Testis (tissue), 3 donors: ENCODE data around the gene CAPZA2. TPM values are rescaled to one million over a fixed set of nuclear protein-coding genes. Genes with fewer than 3 reads are reported as not detected.
"Not testable (repeated sequence)": the region's sequence is repeated elsewhere in the genome, so short reads cannot be mapped to it uniquely, and the experiment has no call there.

ENCODE experiments used
- DNase-seq: peaks from one replicate; pipeline ENCODE4 v3.0.0-alpha.2; 2019
- H3K27ac ChIP-seq, 2 donors: fragments of 200-600 bp; sonication (generic); one replicate each; pipeline ENCODE4 v1.5.1; 2019
- H3K27me3 ChIP-seq: fragments of 200-600 bp; sonication (generic); one replicate; pipeline ENCODE4 v1.5.1; 2019
- H3K36me3 ChIP-seq: fragments of 200-600 bp; sonication (generic); one replicate; pipeline ENCODE4 v1.5.1; 2017; ENCODE audit warnings: low read depth; ENCODE audit errors: missing control alignments
- H3K4me1 ChIP-seq: fragments of 200-600 bp; sonication (generic); one replicate; pipeline ENCODE4 v1.5.1; 2019
- H3K4me3 ChIP-seq, 2 donors: fragments of 200-600 bp; sonication (generic); one replicate each; pipeline ENCODE4 v1.5.1; 2017 to 2019
- H3K9me3 ChIP-seq: fragments of 200-600 bp; sonication (generic); one replicate; pipeline ENCODE4 v1.5.1; 2017
- POLR2A ChIP-seq: fragments of 450-650 bp; IDR thresholded peaks from one replicate; pipeline ENCODE4 v1.6.1; 2017; ENCODE audit warnings: antibody characterized with exemption, mild to moderate bottlenecking, moderate library complexity
- WGBS, 2 donors: methylation state at CpG; one replicate each; pipeline ENCODE4 v1.1.5; 2018; 5-methylcytosine and 5-hydroxymethylcytosine counted together
- intact Hi-C: fragments of 100-400 bp; cut with DNase I; formaldehyde crosslinking; loops from one replicate; pipeline ENCODE4 v1.15.1; 2023; ENCODE audit warnings: low total_unique reads
- polyA plus RNA-seq: library from polyadenylated mRNA; stranded (reverse); fragments of 350-450 nt; fragmentation: Illumina TruSeq; extraction: RNeasy Lipid Tissue Mini Kit (QIAGEN cat#74804); gene quantifications from one replicate; pipeline ENCODE4 v1.2.3, GENCODE V29; 2014; ENCODE audit warnings: low read depth, low replicate concordance; ENCODE audit not compliant: insufficient read depth
- total RNA-seq, 2 donors: library from RNA; depleted of rRNA; stranded (reverse); fragments of >200 nt; gene quantifications; one replicate each; pipeline ENCODE4 v1.2.3, GENCODE V29; 2016
- TF ChIP-seq, protein P1 (sequence below), 3 experiments: fragments of 450-650 bp in 2 of 3; fragments of 200-600 bp in 1 of 3; sonication (generic) in 1 of 3; IDR thresholded peaks; one replicate each; pipeline ENCODE4 v1.5.1; 2016 to 2019; ENCODE audit warnings: antibody characterized with exemption in 3 of 3, mild to moderate bottlenecking in 2 of 3, moderate library complexity in 1 of 3

The CAPZA2 gene
- total and polyA plus RNA-seq, 3 donors from 2014 or later: 57.9 to 69.4 (median 69.4) TPM

DNA sequence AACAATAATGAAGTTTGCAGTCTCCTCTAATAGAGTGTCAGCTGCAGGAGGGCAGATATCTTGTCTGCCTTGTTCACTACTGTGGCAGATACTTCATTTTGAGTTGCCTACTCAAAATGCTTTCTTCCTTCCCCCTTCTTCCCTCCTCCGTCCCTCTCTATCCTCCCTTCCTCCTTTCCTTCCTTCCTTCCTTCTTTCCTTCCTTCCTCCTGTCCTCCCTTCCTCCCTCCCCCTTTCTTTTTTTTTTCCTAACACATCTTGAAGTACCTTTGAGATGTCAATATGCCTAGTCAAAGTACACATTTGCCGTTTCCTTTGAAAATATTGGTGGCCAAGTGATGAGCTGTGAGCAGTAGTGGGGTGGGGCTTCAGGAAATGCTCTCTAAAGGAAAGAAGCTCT lies 72.2 kb downstream of the CAPZA2 start:
- H3K4me1 ChIP-seq: no peaks in the 10 kb centered on the region
- 84 to 87% methylated on average over 2 of the region's 2 CpGs for WGBS, 2 donors
- intact Hi-C loops: loop anchor here (10.0 kb wide), 1 partner anchor 180 kb away; no protein-coding TSS in a partner anchor
- no peak for TF ChIP-seq POLR2A
- H3K27ac ChIP-seq: no peak overlapping the region
- DNase-seq: no peak
- H3K9me3 ChIP-seq: no peaks in the 10 kb centered on the region
- no peak overlapping the region for H3K4me3 ChIP-seq
- H3K27me3 ChIP-seq: no peaks in the 10 kb centered on the region
- H3K36me3 ChIP-seq: no peaks in the 10 kb centered on the region

GRCh38 chr7:116936844-116937243 lies 74.5 kb downstream of the CAPZA2 start:
- H3K4me1 ChIP-seq, H3K36me3 ChIP-seq, H3K9me3 ChIP-seq, H3K4me3 ChIP-seq, H3K27ac ChIP-seq, DNase-seq, H3K27me3 ChIP-seq: not testable (repeated sequence)
- intact Hi-C loops: loop anchor here (10.0 kb wide), 1 partner anchor 178 kb away; no protein-coding TSS in a partner anchor
- WGBS, 2 donors: 74 to 75% methylated on average over 4 of the region's 4 CpGs

DNA sequence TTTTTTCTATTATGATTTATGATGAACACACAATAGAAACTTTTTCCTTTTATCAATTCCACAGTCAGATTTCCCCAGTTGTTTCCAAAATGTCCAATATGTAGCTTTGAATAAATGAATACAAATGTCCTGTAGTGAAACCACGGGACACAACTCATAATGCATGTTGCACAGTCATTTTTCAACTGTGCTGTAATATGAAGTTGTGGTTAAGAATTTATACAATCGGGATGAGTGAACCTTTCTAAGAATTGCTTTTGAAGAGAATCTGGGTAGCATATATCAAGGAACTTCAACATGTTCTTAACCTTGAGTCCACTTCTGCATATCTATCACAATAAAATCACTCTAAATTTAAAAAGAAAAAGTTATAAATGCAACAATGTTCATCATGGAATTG lies 76.3 kb downstream of the CAPZA2 start:
- WGBS, 2 donors: 66 to 92% methylated on average over 2 of the region's 2 CpGs
- H3K9me3 ChIP-seq: no peaks in the 10 kb centered on the region
- no peak overlapping the region for H3K4me3 ChIP-seq
- intact Hi-C loops: loop anchor here (10.0 kb wide), 1 partner anchor 176 kb away; no protein-coding TSS in a partner anchor
- H3K27ac ChIP-seq: no peak overlapping the region
- no peaks in the 10 kb centered on the region for H3K27me3 ChIP-seq
- no peak for TF ChIP-seq POLR2A
- TF ChIP-seq, protein P1, sequence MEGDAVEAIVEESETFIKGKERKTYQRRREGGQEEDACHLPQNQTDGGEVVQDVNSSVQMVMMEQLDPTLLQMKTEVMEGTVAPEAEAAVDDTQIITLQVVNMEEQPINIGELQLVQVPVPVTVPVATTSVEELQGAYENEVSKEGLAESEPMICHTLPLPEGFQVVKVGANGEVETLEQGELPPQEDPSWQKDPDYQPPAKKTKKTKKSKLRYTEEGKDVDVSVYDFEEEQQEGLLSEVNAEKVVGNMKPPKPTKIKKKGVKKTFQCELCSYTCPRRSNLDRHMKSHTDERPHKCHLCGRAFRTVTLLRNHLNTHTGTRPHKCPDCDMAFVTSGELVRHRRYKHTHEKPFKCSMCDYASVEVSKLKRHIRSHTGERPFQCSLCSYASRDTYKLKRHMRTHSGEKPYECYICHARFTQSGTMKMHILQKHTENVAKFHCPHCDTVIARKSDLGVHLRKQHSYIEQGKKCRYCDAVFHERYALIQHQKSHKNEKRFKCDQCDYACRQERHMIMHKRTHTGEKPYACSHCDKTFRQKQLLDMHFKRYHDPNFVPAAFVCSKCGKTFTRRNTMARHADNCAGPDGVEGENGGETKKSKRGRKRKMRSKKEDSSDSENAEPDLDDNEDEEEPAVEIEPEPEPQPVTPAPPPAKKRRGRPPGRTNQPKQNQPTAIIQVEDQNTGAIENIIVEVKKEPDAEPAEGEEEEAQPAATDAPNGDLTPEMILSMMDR (IDR thresholded peaks at IDR 0.05): no peak
- no peak for DNase-seq
- H3K36me3 ChIP-seq: no peaks in the 10 kb centered on the region
- no peaks in the 10 kb centered on the region for H3K4me1 ChIP-seq

DNA sequence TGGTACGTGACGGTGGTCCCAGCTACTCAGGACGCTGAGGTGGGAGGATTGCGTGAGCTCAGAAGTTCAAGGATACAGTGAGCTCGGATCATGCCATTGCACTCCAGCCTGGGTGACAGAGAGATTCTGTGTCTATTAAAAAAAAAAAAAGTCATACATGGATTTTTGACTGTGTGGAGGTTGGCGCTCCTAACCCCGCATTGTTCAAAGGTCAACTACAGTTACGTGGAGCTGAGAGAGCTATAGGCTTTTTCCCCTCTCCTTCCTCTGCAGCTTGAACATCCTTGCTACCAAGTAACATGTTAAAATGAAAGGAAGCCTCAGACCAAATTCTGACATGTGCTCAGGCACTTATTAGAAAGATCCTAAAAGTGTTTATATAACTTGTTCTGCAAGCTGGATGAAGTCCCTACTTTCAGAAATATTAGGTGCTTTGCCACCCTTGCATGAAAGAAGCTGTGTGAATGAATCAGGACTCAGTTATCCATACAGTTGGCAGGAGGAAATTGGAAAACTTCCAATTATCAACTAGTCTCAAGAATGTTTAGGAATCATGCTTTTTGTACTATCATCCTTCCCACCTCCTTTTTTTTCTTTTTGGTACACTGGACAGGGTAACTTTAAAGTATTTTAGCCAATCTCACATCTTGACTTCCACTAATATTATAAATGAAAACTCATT lies 78.4 kb downstream of the CAPZA2 start:
- H3K9me3 ChIP-seq: no peaks in the 10 kb centered on the region
- no peaks in the 10 kb centered on the region for H3K27me3 ChIP-seq
- H3K4me1 ChIP-seq: no peaks in the 10 kb centered on the region
- no peaks in the 10 kb centered on the region for H3K36me3 ChIP-seq
- 80 to 84% methylated on average over 7 to 8 of the region's 8 CpGs for WGBS, 2 donors
- TF ChIP-seq, protein P1 (IDR thresholded peaks at IDR 0.05): no peak
- TF ChIP-seq POLR2A: no peak
- intact Hi-C loops: no loop called here
- H3K4me3 ChIP-seq: no peak overlapping the region
- no peak overlapping the region for H3K27ac ChIP-seq
- no peak for DNase-seq

GRCh38 chr7:116942504-116942903 lies 80.1 kb downstream of the CAPZA2 start:
- Histone ChIP-seq H3K27me3 (no peaks in the 10 kb centered on the region), H3K9me3 (no peaks in the 10 kb centered on the region), H3K27ac (no peak overlapping the region), H3K4me3 (no peak overlapping the region), H3K36me3 (no peaks in the 10 kb centered on the region), H3K4me1 (no peaks in the 10 kb centered on the region)
- DNase-seq: no peak
- 79 to 83% methylated on average over 2 of the region's 2 CpGs for WGBS, 2 donors
- TF ChIP-seq, protein P1 (IDR thresholded peaks at IDR 0.05): no peak
- no peak for TF ChIP-seq POLR2A
- intact Hi-C loops: no loop called here

DNA sequence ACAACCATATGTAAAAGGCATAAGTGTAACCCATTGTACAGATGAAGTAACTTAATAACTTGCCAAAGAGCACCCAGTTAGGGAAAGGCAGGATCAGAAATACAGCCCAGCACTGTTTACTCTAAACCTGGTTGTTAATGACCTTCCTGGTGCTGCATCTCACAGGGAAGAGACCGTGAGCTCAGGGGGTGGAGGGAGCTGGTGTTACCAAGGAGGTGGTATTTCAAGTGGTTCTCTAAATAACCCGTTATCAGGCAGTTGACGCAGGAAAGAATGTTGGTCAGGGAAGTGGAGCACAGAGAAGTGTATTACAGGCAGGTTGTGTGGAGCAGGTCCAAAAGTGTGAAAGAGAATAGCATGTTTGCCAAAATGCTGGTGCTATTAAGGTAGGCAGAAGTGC lies 86.5 kb downstream of the CAPZA2 start:
- Histone ChIP-seq H3K4me3 (no peak overlapping the region), H3K27me3 (no peaks in the 10 kb centered on the region), H3K4me1 (peaks cover 13% of the 10 kb centered on the region), H3K36me3 (no peaks in the 10 kb centered on the region), H3K27ac (no peak overlapping the region), H3K9me3 (no peaks in the 10 kb centered on the region)
- WGBS, 2 donors: 68 to 73% methylated on average over 3 of the region's 3 CpGs
- no peak for DNase-seq
- no peak for TF ChIP-seq POLR2A
- TF ChIP-seq, protein P1 (IDR thresholded peaks at IDR 0.05): no peak
- intact Hi-C loops: no loop called here
